GM08714 (cell line): ENCODE results near the gene RAB37.
A peak's percentile ranks its signal among the peaks of the same experiment; 100 is the strongest.

ENCODE experiments used
- H3K4me3 ChIP-seq: fragments of 200-500 bp; sonication (Bioruptor generic); 2 replicates; pipeline ENCODE4 v1.5.1; 2014; ENCODE audit warnings: mild to moderate bottlenecking, low read length, inconsistent platforms
- ZNF274 ChIP-seq: IDR thresholded peaks from 2 replicates; pipeline ENCODE4 v1.6.1; 2012; ENCODE audit warnings: mild to moderate bottlenecking, low read depth, low read length

The RAB37 gene

DNA sequence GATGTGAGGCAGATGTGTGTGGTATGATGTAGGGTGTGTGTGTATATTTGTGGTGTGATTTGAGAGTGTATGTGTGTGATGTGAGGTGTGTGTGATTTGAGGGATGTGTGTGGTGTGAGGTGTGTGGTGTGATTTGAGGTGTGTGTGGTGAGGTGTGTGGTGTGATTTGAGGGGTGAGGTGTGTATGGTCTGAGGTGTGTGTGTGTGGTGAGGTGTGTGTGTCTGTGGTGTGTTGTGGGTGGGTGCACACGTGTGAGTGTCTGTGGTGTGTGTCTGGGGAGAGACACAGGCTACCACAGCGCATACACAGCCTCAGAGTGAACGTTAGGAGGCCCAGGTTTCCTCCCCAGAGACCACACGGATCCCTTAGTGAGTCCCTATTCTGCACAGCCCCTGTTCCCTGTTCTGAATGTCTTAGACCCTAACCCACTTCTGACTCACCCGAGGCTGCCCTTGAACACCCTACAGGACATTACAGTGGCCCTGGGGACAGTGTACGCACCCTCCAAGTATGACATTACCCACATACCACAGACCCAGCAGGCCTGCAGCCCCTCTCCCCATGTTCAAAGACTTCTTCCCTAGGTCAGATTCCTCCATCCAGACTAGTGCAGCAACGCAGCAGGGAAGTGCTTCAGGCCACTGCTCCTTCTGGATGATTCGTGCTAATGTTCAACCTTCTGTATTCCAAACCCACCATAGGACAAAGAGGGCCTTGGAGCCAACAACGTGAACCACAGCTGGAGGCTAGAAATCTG lies 3.5 kb upstream of the RAB37 start:
- no peak for TF ChIP-seq ZNF274
- H3K4me3 ChIP-seq: no peak overlapping the region

GRCh38 chr17:74734256-74734655 lies 2.8 kb upstream of the RAB37 start:
- H3K4me3 ChIP-seq: no peak overlapping the region
- no peak for TF ChIP-seq ZNF274

- TF ChIP-seq ZNF274: no peak
- H3K4me3 ChIP-seq: peak overlapping the region; percentile 1; the same call in 1 of the 2 replicates
Observed at GRCh38 chr17:74737299-74738050, 419 bp downstream of the RAB37 start.

DNA sequence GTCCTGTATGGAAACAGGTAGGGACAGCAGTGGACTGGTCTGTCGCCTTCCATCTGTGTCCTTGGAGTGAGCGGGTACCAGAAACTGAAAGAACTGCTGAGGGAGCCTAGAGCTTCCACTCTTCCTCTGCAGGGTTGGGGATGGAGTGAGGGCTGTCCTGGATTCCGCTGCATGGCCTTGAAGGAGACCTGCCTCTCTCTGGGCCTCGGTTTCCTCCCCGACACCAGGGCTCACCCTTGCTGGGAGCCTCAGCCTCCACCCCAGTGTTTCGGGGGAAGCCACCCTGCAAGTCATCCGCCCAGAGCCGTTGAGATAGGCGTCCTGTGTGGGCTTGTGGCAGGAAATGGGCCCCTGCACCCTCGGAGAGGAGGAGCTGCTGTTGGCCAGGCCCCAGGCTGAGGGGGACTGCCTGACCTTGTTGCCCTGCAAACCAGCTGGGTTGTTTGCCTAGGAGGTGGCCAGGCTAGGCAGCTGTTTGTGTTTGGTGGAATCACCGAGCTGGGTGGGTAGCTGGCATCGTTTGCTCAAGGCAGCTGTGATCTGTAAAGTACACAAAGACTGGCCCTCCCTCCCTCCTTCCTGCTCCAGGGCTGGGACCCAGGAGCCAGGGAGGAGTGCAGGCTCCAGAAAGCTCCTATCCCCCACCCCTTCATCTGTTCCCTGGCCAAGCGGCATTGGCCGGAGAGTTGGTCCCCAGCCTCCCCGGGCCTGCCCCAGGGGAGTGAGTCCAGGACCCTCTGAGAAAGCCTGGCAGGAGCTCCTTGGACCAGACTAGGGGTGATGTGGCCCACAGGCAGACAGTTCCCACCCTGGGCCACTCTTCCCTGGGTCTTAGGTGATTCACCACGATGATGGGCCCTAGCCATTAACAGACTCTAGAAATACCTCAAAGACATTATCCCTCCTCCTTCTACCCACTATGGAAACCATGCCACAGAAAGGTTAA lies 1.3 kb downstream of the RAB37 start:
- no peak for TF ChIP-seq ZNF274
- H3K4me3 ChIP-seq: peak overlapping the region; percentile 1; the same call in 1 of the 2 replicates

DNA sequence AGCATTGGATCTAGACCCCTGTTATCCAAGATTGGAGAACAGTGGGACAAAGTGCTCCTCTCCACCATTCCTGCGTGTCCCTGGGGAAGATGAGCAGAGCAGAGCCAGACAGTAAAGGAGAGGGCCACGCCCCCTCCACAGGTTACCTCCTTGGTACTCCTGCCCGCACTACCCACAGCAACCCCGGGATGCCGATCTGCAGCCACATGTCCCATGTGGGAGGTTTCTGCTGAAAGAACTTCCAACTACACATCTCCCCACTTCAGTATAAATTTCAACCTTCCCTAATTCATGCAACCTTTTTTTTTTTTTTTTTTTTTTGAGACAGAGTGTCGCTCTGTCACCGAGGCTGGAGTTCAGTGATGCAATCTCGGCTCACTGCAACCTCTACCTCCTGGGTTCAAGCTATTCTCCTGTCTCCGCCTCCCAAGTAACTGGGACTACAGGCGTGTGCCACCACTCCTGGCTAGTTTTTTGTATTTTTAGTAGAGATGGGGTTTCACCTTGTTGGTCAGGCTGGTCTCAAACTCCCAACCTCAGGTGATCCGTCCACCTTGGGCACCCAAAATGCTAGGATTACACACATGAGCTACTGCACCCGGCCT lies 2.3 kb downstream of the RAB37 start:
- H3K4me3 ChIP-seq: no peak overlapping the region
- no peak for TF ChIP-seq ZNF274

- TF ChIP-seq ZNF274: no peak
- no peak overlapping the region for H3K4me3 ChIP-seq
Observed at GRCh38 chr17:74740173-74740572, 3.1 kb downstream of the RAB37 start.

GRCh38 chr17:74740641-74741387 lies 3.8 kb downstream of the RAB37 start:
- no peak overlapping the region for H3K4me3 ChIP-seq
- TF ChIP-seq ZNF274: no peak

DNA sequence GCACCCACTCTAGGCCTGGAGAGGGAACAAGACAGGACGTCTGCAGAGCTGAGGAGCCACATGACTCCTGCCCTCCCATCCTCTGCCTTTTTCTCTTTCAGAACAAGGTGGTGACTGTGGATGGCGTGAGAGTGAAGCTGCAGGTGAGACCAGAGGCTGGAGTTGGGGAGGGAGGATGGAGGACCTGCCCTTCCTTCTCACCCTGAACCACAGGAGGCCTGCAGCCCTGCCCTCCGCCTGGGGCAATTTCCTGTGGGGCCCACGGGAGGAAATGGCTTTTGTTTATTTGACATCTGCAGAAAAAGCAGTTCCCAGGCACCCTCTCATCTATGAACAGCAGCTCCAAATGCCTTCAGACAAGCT lies 5.1 kb downstream of the RAB37 start:
- no peak overlapping the region for H3K4me3 ChIP-seq

GRCh38 chr17:74742978-74743545 lies 6.0 kb downstream of the RAB37 start:
- no peak overlapping the region for H3K4me3 ChIP-seq
- no peak for TF ChIP-seq ZNF274

More for the DNA sequence above, 5.1 kb downstream of the RAB37 start:
- TF ChIP-seq ZNF274: no peak

DNA sequence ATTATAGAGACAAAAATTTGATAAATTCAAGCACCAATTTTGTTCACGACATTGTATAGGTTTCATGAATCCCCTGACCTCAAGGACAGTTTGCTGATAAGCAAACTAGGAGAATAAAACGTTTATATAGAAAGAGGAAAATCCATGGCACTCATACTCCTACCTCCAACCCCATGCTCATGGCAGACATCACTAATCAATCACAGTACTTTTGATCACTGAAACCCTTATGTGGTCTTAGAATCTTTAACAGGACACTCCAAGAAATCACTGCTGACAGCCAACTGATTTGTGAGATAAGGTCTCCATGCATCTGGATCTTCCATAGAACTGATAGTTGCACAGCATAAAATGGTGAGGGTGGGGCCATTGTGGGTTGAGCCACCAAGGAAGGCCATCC lies 6.7 kb downstream of the RAB37 start:
- no peak for TF ChIP-seq ZNF274
- H3K4me3 ChIP-seq: no peak overlapping the region

- H3K4me3 ChIP-seq: no peak overlapping the region
- no peak for TF ChIP-seq ZNF274
Observed at GRCh38 chr17:74744349-74744713, 7.3 kb downstream of the RAB37 start.

- no peak overlapping the region for H3K4me3 ChIP-seq
Observed at GRCh38 chr17:74744714-74745547, 7.9 kb downstream of the RAB37 start.

More at GRCh38 chr17:74744714-74745547, 7.9 kb downstream of the RAB37 start:
- no peak for TF ChIP-seq ZNF274
